Panc1 (cell line): ENCODE measurements around the gene SREK1IP1. TPM values are rescaled to one million over a fixed set of nuclear protein-coding genes. Genes with fewer than 3 reads are reported as not detected.

Experiments used
- ATAC-seq: fragments of 200-7000 bp; cut with Tn5 transposase; 2 replicates; pipeline ENCODE4 v1.9.1; 2020; ENCODE audit warnings: mild to moderate bottlenecking, moderate library complexity
- BruUV-seq: library from RNA; stranded (reverse); fragments of 400-500 nt; replicated peaks from 2 replicates; lab custom pipeline; 2021; lab: Mats Ljungman, UMichigan
- CTCF ChIA-PET: fragments of 300-600 bp; sonication (Branson Sonifier 250); formaldehyde crosslinking; loops from one replicate; lab custom pipeline; 2022; ENCODE audit warnings: antibody characterized with exemption; lab: Charles Lee
- POLR2A ChIA-PET: fragments of 300-600 bp; sonication (Branson Sonifier 250); formaldehyde crosslinking; loops from one replicate; lab custom pipeline; 2022; ENCODE audit warnings: antibody characterized with exemption; lab: Charles Lee
- DNase-seq: peaks from one replicate; pipeline ENCODE4 v3.0.0-alpha.2; 2010; ENCODE audit warnings: low read depth, low spot score
- H3K27ac ChIP-seq: 2 replicates; pipeline ENCODE4 v1.5.1; 2011; ENCODE audit warnings: mild to moderate bottlenecking, low read length, inconsistent platforms
- H3K27me3 ChIP-seq: fragments of 200-500 bp; sonication (Bioruptor generic); 2 replicates; pipeline ENCODE4 v1.6.0; 2014; ENCODE audit warnings: low read length, inconsistent platforms; ENCODE audit not compliant: control insufficient read depth, insufficient read depth
- H3K36me3 ChIP-seq: fragments of 200-500 bp; sonication (Bioruptor generic); 2 replicates; pipeline ENCODE4 v1.5.1; 2014; ENCODE audit warnings: inconsistent platforms, mild to moderate bottlenecking, low read length, moderate library complexity; ENCODE audit not compliant: control insufficient read depth, insufficient read depth
- H3K4me1 ChIP-seq: 2 replicates; pipeline ENCODE4 v1.5.1; 2011; ENCODE audit warnings: inconsistent platforms, mild to moderate bottlenecking, low read length, moderate library complexity; ENCODE audit not compliant: control insufficient read depth, insufficient read depth
- H3K4me3 ChIP-seq, 2 experiments: 2 replicates each; pipeline ENCODE4 v1.5.1; 2011 to 2012; ENCODE audit warnings: low read depth in 2 of 2, low read length in 2 of 2, mild to moderate bottlenecking in 2 of 2, inconsistent platforms in 1 of 2, moderate library complexity in 1 of 2
- H3K9me3 ChIP-seq: fragments of 200-500 bp; sonication (Bioruptor generic); 2 replicates; pipeline ENCODE4 v1.5.1; 2014; ENCODE audit warnings: low read depth, mild to moderate bottlenecking, inconsistent platforms, low read length, moderate library complexity; ENCODE audit not compliant: control insufficient read depth, insufficient read depth
- CTCF ChIP-seq: fragments of 450-650 bp; IDR thresholded peaks from 2 replicates; pipeline ENCODE4 v1.5.1; 2017; ENCODE audit warnings: mild to moderate bottlenecking
- POLR2AphosphoS5 ChIP-seq: IDR thresholded peaks from 2 replicates; pipeline ENCODE4 v1.6.1; 2012; ENCODE audit warnings: mild to moderate bottlenecking, low read depth, low read length, moderate library complexity
- REST ChIP-seq, 2 experiments: IDR thresholded peaks; 2 replicates each; pipeline ENCODE4 v1.6.1; 2011 to 2012; ENCODE audit warnings: low read depth in 2 of 2, control low read depth in 1 of 2, low read length in 1 of 2, mild to moderate bottlenecking in 1 of 2, moderate library complexity in 1 of 2; ENCODE audit not compliant: insufficient read depth in 1 of 2
- SIN3A ChIP-seq: IDR thresholded peaks from 2 replicates; pipeline ENCODE4 v1.6.1; 2012; ENCODE audit warnings: low read depth, mild to moderate bottlenecking, low read length, moderate library complexity, borderline replicate concordance; ENCODE audit not compliant: insufficient read depth
- TCF7L2 ChIP-seq: IDR thresholded peaks from 2 replicates; pipeline ENCODE4 v1.6.1; 2011; ENCODE audit warnings: mild to moderate bottlenecking, low read depth, low read length, inconsistent platforms
- in situ Hi-C: cut with HindIII; loops from 2 replicates; pipeline ENCODE4 v1.10.0; 2016; ENCODE audit warnings: low sequenced_read_pairs, low pct_unique_long_range_greater_than_20kb
- intact Hi-C: fragments of 100-400 bp; cut with micrococcal nuclease; formaldehyde crosslinking; loops from one replicate; pipeline ENCODE4 v1.10.0; 2022; ENCODE audit not compliant: unreplicated experiment
- total RNA-seq: library from RNA; stranded (reverse); gene quantifications from one replicate; pipeline ENCODE4 v1.2.1, GENCODE V29; 2021; ENCODE audit not compliant: unreplicated experiment

SREK1IP1 gene
- total RNA-seq, 1 experiment from 2014 or later = 13.3 TPM

GRCh38 chr5:64766941-64767340 lies 1.6 kb downstream of the SREK1IP1 start:
- Histone ChIP-seq H3K4me1 (peaks cover 15% of the 10 kb centered on the region), H3K27me3 (no peaks in the 10 kb centered on the region), H3K27ac (no peak overlapping the region), H3K9me3 (no peaks in the 10 kb centered on the region), H3K36me3 (peaks cover 8% of the 10 kb centered on the region), H3K4me3 (peak overlapping the region in 1 of 2 experiments; percentile 100; a peak in 2 of 4 replicates)
- ATAC-seq (no peak), DNase-seq (no peak)
- intact Hi-C loops = no loop called here
- BruUV-seq = no TSS peak
- ChIA-PET POLR2A (interaction anchor here (0.5 kb wide), 1 partner anchor 90 kb away, joined by 4 read pairs; no protein-coding TSS in a partner anchor), CTCF (no interaction called here)
- in situ Hi-C loops = no loop called here
- TF ChIP-seq SIN3A (no peak), REST (IDR thresholded peaks at IDR 0.05; ENCODE audit: insufficient read depth in 1 of 2, low read depth in 2 of 2, low read length in 1 of 2) (no peak), POLR2AphosphoS5 (no peak), TCF7L2 (no peak), CTCF (no peak)

- ATAC-seq (no peak), DNase-seq (no peak)
- Histone ChIP-seq H3K9me3 (no peaks in the 10 kb centered on the region), H3K27ac (no peak overlapping the region), H3K4me3 (no peak overlapping the region), H3K4me1 (peaks cover 15% of the 10 kb centered on the region), H3K27me3 (no peaks in the 10 kb centered on the region), H3K36me3 (peaks cover 8% of the 10 kb centered on the region)
- in situ Hi-C loops = no loop called here
- POLR2A ChIA-PET = no interaction called here
- BruUV-seq = TSS peak; percentile 56
- intact Hi-C loops = no loop called here
- CTCF ChIA-PET = no interaction called here
- TF ChIP-seq REST (IDR thresholded peaks at IDR 0.05; ENCODE audit: insufficient read depth in 1 of 2, low read depth in 2 of 2, low read length in 1 of 2) (no peak), SIN3A (no peak), CTCF (no peak), POLR2AphosphoS5 (no peak), TCF7L2 (no peak)
Measured at GRCh38 chr5:64765804-64766504, 2.5 kb downstream of the SREK1IP1 start.
